SH-SY5Y (cell line): ENCODE measurements around the gene PIK3AP1.

ENCODE experiments used
- GATA2 ChIP-seq: IDR thresholded peaks from 2 replicates; pipeline ENCODE4 v1.6.1; 2011; ENCODE audit warnings: mild to moderate bottlenecking, low read depth, low read length
- GATA3 ChIP-seq: IDR thresholded peaks from 2 replicates; pipeline ENCODE4 v1.6.1; 2011; ENCODE audit warnings: low read depth, mild to moderate bottlenecking, low read length, moderate library complexity

DNA sequence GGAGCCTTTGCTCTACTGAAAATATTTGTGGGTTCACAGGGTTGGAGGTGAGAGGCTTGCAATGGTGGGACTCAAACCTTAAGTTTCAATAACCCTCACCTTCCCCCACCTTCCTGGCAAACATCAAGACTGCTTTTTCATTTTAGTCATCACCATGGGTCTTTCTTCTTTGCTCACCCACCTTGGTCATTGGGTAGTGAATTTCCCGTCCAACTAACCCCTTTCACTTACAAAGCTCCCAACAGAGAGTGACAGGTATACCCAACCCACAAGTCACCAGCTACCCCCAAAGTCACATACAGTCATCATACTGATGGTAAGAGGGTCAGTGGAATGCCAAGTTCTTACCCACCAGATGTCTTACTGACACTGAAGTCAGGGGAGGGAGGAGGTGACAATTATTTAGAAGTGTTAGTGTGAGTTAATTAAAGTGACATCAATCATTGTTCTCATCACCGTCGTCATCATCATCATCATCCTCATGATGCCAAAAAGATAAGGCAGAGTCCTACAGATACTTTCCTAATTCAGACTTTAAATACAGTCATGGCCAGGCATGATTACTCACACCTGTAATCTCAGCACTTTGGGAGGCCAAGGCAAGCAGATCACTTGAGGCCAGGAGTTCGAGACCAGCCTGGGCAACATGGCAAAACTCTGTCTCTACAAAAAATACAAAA lies 49.0 kb downstream of the PIK3AP1 start:
- TF ChIP-seq GATA2 (no peak), GATA3 (no peak)
